Nephron (organoid): Measurements from ENCODE around the gene SCN2B.

Source experiments
- H3K27ac Mint-ChIP-seq, 3 experiments: 2 replicates each; pipeline ENCODE4 v1.8.0; 2020; ENCODE audit warnings: mixed read lengths in 3 of 3, mild to moderate bottlenecking in 2 of 3, moderate library complexity in 1 of 3
- H3K27me3 Mint-ChIP-seq: 2 replicates; pipeline ENCODE4 v1.8.0; 2021; ENCODE audit warnings: low read depth, mild to moderate bottlenecking, moderate library complexity, mixed read lengths
- H3K36me3 Mint-ChIP-seq: 2 replicates; pipeline ENCODE4 v1.8.0; 2020; ENCODE audit warnings: low read depth, mixed read lengths
- H3K4me1 Mint-ChIP-seq: 2 replicates; pipeline ENCODE4 v1.8.0; 2020; ENCODE audit warnings: mixed read lengths
- H3K4me3 Mint-ChIP-seq, 3 experiments: 2 replicates each; pipeline ENCODE4 v1.8.0; 2020; ENCODE audit warnings: mild to moderate bottlenecking in 3 of 3, mixed read lengths in 3 of 3, moderate library complexity in 2 of 3
- H3K9me3 Mint-ChIP-seq: 2 replicates; pipeline ENCODE4 v1.8.0; 2020; ENCODE audit warnings: mixed read lengths
- TF ChIP-seq, protein P1 (sequence below), 3 experiments: fragments of 200-600 bp; sonication (generic); IDR thresholded peaks; one replicate each; pipeline ENCODE4 v1.5.0; 2021; ENCODE audit warnings: antibody characterized with exemption in 3 of 3; ENCODE audit not compliant: unreplicated experiment in 3 of 3

Gene SCN2B

DNA sequence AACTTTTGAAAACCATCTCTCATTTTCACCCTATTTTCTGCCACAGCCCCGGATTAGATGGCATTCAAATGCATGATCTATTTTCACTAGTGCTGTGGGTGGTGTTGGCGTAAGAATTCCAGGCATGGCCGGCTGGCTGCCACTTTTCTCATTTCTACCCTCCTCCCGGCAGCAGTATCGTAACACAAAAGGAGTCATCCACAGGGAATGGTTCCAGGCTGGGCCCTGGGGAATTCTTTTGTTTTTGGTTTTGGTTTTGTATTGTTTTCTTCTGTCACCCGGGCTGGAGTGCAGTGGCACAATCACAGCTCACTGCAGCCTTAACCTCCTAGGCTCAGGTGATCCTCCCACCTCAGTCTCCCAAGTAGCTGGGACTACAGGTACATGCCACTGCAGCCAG lies 34.6 kb upstream of the SCN2B start:
- H3K9me3 Mint-ChIP-seq: no peaks in the 10 kb centered on the region
- H3K4me3 Mint-ChIP-seq: no peak overlapping the region
- H3K27me3 Mint-ChIP-seq: peaks cover 75% of the 10 kb centered on the region
- TF ChIP-seq, protein P1, sequence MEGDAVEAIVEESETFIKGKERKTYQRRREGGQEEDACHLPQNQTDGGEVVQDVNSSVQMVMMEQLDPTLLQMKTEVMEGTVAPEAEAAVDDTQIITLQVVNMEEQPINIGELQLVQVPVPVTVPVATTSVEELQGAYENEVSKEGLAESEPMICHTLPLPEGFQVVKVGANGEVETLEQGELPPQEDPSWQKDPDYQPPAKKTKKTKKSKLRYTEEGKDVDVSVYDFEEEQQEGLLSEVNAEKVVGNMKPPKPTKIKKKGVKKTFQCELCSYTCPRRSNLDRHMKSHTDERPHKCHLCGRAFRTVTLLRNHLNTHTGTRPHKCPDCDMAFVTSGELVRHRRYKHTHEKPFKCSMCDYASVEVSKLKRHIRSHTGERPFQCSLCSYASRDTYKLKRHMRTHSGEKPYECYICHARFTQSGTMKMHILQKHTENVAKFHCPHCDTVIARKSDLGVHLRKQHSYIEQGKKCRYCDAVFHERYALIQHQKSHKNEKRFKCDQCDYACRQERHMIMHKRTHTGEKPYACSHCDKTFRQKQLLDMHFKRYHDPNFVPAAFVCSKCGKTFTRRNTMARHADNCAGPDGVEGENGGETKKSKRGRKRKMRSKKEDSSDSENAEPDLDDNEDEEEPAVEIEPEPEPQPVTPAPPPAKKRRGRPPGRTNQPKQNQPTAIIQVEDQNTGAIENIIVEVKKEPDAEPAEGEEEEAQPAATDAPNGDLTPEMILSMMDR (IDR thresholded peaks at IDR 0.05; ENCODE audit: unreplicated experiment in 3 of 3): no peak
- H3K4me1 Mint-ChIP-seq: peaks cover 5% of the 10 kb centered on the region
- no peaks in the 10 kb centered on the region for H3K36me3 Mint-ChIP-seq
- H3K27ac Mint-ChIP-seq: no peak overlapping the region

DNA sequence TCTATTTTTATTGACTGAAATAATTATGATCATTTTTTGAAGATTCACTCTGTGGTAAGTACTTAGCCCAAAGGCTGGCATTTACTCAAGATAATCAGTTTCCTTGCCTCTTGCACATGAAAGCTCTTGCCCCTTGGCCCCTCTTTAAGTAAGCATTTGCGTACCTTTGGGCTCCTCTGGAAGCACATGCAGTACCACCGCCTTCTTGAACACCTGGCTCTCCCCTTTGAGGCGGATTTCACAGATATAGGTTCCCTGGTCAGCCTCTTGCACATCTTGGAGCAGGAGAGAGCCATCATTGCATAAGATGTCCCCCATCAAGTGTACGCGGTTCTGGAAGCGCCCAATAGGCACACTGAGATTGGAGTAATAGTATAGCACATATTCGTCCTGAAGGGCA lies 33.9 kb upstream of the SCN2B start:
- no peak overlapping the region for H3K4me3 Mint-ChIP-seq
- no peak overlapping the region for H3K27ac Mint-ChIP-seq
- TF ChIP-seq, protein P1 (IDR thresholded peaks at IDR 0.05; ENCODE audit: unreplicated experiment in 3 of 3): no peak
- H3K4me1 Mint-ChIP-seq: peaks cover 5% of the 10 kb centered on the region
- no peaks in the 10 kb centered on the region for H3K9me3 Mint-ChIP-seq
- H3K27me3 Mint-ChIP-seq: peaks cover 81% of the 10 kb centered on the region
- no peaks in the 10 kb centered on the region for H3K36me3 Mint-ChIP-seq

DNA sequence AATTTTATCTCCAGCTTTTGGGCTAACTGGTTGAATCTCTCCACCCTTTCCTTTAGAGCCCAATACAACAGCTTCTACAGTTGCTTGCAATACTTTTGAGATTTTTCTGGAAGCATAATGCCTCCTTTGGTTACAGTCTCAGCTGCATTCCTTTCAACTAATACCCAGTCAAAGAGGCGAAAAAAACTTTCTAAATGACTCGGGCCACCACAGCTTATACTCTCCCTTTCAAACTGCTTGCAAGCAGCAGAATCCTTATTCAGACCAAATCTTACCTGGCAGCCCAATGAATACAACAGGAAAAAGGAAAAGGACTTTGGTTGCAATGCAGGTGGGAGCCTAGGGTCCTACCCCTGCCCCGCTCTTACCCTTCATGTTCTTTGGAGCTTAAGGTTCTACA lies 32.6 kb upstream of the SCN2B start:
- H3K4me1 Mint-ChIP-seq: peaks cover 5% of the 10 kb centered on the region
- no peaks in the 10 kb centered on the region for H3K9me3 Mint-ChIP-seq

DNA sequence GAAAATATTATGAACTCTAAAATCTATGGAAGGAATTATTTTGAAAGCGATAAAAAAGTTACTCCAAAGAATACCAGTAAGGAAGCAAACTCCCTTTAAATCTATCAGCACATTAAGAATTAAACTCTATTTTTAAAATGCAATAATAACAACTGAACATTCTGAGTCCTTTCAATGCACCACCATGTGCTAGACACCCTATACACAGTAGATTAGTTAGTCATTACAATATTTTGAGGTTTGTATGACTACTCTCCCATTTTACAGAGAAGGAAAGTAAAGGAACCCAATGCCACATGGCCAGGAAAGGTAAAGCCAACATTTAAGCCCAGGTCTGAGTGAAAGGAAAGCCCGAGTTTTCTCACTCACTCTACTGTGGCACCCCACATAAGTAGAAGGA lies 30.6 kb upstream of the SCN2B start:
- Mint-ChIP-seq H3K27me3 (peaks cover 53% of the 10 kb centered on the region), H3K36me3 (no peaks in the 10 kb centered on the region), H3K4me3 (no peak overlapping the region), H3K27ac (peak overlapping the region in 1 of 3 experiments; percentile 12), H3K4me1 (peaks cover 5% of the 10 kb centered on the region), H3K9me3 (no peaks in the 10 kb centered on the region)
- TF ChIP-seq, protein P1 (IDR thresholded peaks at IDR 0.05; ENCODE audit: unreplicated experiment in 3 of 3): no peak

More for the DNA sequence above, 32.6 kb upstream of the SCN2B start:
- no peak overlapping the region for H3K4me3 Mint-ChIP-seq
- H3K27ac Mint-ChIP-seq: no peak overlapping the region
- H3K36me3 Mint-ChIP-seq: no peaks in the 10 kb centered on the region
- TF ChIP-seq, protein P1 (IDR thresholded peaks at IDR 0.05; ENCODE audit: unreplicated experiment in 3 of 3): no peak
- H3K27me3 Mint-ChIP-seq: peaks cover 69% of the 10 kb centered on the region

DNA sequence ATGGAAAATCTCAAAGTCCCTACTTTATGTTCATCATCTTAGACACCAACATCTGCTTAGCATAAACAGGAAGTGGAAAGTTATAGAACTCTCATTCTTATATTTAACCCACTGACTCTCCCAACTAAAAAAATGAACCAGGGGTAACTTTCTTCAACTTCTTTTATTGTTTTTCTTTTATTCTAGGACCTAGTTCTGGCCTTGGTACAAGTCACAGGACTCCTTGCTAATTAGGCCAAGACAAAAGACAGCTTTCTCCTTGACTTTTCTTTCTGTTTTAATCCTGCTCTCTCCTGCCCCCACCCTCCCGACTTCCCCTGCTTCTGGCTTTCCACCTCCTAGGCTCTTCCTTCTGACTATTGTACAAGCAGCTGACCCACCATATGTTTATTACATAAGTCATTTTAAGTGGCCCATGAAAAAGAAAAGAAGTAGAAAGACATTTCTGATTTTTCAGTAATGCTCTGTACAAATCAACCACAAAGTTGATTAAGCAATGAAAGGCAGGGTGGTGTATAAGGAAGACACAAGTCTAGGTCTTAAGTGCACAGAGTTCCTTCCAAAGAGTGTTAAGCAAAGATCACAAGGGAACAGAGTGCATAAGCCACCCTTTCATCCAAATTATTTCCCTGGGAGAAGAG lies 30.1 kb upstream of the SCN2B start:
- peak overlapping the region in 2 of 3 experiments; percentile 12 to 56 for H3K27ac Mint-ChIP-seq
- no peaks in the 10 kb centered on the region for H3K36me3 Mint-ChIP-seq
- peaks cover 47% of the 10 kb centered on the region for H3K27me3 Mint-ChIP-seq
- H3K4me3 Mint-ChIP-seq: no peak overlapping the region
- TF ChIP-seq, protein P1 (IDR thresholded peaks at IDR 0.05; ENCODE audit: unreplicated experiment in 3 of 3): no peak
- H3K9me3 Mint-ChIP-seq: no peaks in the 10 kb centered on the region
- peaks cover 5% of the 10 kb centered on the region for H3K4me1 Mint-ChIP-seq
